GM20000 (cell line): Measurements from ENCODE around the gene NCR2.

ENCODE experiments used
- DNase-seq: peaks from one replicate; pipeline ENCODE4 v3.0.0; 2012; ENCODE audit warnings: low spot score
- TF ChIP-seq, protein P1 (sequence below): IDR thresholded peaks from 2 replicates; pipeline ENCODE4 v1.5.1; 2012; ENCODE audit warnings: mild to moderate bottlenecking, control low read depth; ENCODE audit errors: extremely low read depth, missing control alignments

The NCR2 gene

DNA sequence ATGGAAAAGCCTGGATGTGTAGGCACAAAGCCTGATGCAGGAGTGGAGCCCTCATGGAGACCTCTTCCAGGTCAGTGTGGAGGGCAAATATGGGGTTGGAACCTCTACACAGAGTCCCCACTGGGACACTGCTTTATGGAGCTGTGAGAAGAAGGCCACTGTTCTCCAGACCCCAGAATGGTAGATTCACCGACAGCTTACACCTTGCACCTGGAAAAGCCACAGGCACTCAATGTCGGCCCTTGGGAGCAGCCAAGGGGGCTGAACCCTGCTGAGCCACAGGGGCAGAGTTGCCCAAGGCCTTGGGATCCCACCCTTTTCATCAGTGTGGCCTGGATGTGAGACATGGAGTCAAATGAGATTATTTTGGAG is 24.9 kb downstream of the NCR2 start:
- TF ChIP-seq, protein P1, sequence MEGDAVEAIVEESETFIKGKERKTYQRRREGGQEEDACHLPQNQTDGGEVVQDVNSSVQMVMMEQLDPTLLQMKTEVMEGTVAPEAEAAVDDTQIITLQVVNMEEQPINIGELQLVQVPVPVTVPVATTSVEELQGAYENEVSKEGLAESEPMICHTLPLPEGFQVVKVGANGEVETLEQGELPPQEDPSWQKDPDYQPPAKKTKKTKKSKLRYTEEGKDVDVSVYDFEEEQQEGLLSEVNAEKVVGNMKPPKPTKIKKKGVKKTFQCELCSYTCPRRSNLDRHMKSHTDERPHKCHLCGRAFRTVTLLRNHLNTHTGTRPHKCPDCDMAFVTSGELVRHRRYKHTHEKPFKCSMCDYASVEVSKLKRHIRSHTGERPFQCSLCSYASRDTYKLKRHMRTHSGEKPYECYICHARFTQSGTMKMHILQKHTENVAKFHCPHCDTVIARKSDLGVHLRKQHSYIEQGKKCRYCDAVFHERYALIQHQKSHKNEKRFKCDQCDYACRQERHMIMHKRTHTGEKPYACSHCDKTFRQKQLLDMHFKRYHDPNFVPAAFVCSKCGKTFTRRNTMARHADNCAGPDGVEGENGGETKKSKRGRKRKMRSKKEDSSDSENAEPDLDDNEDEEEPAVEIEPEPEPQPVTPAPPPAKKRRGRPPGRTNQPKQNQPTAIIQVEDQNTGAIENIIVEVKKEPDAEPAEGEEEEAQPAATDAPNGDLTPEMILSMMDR, result no peak
- DNase-seq, result no peak

DNA sequence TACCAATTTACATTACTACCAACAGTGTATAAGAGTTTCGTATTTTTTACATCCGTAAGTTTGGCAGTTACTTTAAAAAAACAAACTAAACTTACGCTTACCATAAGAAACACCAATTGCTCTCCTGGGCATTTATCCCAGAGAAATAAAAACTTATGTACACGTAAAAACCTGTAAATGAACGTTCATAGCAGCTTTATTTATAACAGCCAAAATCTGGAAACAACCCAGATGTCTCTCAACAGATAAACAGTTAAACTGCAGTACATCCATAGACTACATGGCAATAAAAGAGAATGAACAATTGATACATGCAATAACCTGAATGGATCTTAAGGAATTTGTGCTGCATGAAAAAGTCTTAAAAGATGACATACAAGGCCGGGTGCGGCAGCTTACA is 30.7 kb downstream of the NCR2 start:
- TF ChIP-seq, protein P1, result no peak
- DNase-seq, result no peak

DNA sequence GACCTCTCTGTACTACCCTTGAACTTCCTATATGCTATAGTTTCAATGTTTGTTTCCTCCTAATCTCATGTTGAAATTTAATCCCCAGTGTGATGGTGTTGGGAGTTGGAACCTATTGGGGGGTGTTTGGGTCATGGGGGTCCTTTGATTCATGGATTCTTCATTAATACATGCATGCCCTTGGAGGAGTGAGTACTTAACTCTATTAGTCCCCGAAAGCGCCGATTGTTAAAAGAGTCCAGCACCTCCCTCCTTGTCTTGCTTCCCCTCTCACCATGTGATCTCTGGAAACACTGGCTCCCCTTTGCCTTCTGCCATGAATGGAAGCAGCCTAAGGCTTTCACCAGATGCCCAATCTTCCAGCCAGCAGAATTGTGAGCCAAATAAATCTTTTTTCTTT is 31.7 kb downstream of the NCR2 start:
- DNase-seq, result no peak
- TF ChIP-seq, protein P1, result no peak

DNA sequence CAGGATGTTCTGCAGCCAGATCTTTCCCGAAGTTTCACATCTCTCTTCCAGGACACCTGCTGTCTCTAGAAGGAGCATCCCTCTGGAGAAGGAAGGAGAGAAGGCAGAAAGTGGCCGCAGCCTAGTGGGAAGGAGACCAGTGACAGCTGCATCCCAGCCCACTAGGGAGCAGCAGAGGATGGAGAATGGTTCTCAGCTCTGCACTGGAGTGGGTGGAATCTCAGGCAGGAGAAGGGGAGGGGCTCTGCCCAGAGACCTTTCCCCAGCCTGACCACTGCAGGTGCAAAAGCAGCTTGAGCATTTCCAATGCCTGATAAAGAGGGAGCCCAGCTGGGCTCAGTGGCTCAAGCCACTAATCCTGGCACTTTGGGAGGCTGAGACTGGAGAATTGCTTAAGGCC is 32.3 kb downstream of the NCR2 start:
- TF ChIP-seq, protein P1, result peak; percentile 16
- peak; percentile 48 for DNase-seq

DNA sequence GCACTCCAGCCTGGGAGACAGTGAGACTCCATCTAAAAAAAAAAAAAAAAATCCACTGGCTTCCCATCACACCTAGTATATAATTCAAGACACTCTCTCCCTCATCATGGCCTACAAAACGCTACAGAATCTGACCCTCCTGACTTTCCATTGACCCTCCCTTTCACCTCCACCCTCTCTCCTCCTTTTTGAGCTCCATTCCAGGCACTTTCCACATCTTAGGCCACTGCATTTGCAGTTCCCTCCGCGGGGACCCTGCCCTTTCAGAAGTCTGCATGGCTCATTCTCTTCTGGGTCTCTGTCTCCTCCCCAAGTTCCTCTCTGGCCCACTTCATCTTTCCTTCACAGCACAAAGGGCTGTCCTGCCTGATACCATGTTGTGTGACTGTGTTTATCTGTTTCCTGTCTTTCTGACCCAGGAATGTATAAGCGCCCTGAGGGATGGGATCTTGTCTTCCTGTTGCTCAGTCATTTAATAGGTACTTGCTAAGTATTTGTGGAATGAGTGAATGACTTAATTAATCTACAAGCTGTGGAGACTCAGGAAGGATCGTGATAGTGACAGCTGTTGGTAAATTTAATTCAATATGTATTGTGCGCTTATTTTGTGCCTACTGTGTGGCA is 35.2 kb downstream of the NCR2 start:
- no peak for DNase-seq
- TF ChIP-seq, protein P1, result no peak

DNA sequence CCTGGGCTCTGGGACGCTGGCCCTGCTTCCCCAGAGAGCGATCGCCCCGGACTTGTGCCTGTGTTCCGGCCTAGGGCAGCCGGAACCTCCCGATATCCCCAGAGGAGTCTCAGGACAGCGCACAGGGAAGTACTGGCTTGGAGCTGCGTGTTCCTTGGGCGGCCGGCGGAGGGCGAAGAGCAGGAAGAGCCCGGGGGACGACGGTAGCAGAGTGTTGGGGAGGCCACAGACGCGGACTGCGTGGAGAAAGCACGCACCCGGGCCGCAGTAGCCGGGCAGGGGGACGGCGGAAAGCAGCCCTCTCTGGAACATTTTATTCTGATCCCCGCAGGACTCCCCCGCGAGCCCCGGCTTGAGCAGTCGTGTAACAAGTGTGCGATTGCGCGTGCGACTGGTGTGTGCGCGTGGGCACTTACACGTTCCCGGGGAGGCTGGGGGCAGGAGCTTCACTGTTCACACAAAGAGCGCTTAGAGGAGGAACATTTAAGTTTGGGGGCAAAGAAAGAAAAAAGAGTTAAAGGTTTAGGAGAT is 36.1 kb downstream of the NCR2 start:
- TF ChIP-seq, protein P1, result no peak

DNA sequence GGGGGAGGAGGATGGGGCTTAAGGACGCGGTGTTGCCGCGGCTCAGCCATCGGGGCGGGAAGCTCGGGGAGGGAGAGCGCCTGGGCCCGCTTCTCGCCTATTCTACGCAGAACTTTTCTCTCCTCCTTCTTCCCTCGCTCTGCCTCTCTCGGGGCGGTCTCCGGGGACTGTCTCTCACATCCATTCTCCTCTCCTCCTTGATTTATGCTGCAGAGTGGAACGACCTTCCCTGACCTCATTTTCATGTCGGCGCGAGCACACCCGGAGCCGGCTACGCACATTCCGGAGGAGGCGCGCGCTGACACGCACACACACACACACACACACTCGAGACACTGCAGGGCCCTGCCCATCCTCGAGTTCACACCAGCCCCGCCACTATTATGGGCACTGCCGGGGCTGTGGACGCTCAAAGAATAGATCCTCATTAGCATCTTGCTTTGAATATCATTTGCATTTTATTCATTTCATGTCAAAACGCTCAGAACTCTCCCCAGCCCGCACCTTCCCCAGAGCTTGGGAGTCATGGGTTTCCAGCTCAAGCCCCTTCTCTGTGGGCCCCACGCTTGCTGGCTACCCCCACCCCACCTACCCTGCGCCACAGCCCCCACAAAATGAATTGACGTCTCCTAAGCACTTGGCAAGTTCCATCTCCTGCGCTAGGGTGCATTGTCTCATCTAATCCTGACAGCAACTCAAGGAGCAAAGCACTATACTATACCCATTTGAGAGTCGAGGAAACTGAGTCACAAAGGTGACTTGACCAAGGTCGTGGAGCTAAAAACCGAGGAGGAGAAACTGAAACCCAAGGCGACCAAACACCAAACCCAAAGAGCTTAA is 36.8 kb downstream of the NCR2 start:
- DNase-seq, result peak; percentile 39
- TF ChIP-seq, protein P1, result no peak

More for the DNA sequence above, 36.1 kb downstream of the NCR2 start:
- no peak for DNase-seq
